HEK293T (cell line): Measurements from ENCODE around the gene LARP7.
"Not testable (repeated sequence)": the region's sequence is repeated elsewhere in the genome, so short reads cannot be mapped to it uniquely, and the experiment has no call there.

ENCODE experiments used
- CTCF ChIA-PET: fragments of 350-600 bp; formaldehyde crosslinking; extraction: SDS; loops from one replicate; lab custom pipeline; 2021; ENCODE audit warnings: antibody characterized with exemption, inconsistent platforms; lab: Yijun Ruan, JAX
- POLR2A ChIA-PET: fragments of 350-600 bp; formaldehyde crosslinking; extraction: SDS; loops from one replicate; lab custom pipeline; 2020; ENCODE audit warnings: antibody characterized with exemption, inconsistent platforms; lab: Yijun Ruan, JAX
- DNase-seq: peaks from one replicate; pipeline ENCODE4 v3.0.0; 2012; ENCODE audit warnings: mixed read lengths; ENCODE audit errors: extremely low spot score
- ARNT ChIP-seq: fragments of 450-650 bp; IDR thresholded peaks from 2 replicates; pipeline ENCODE4 v1.6.1; 2017; ENCODE audit warnings: mild to moderate bottlenecking
- BHLHE40 ChIP-seq: fragments of 450-650 bp; IDR thresholded peaks from 2 replicates; pipeline ENCODE4 v1.6.1; 2016; ENCODE audit warnings: mild to moderate bottlenecking, moderate library complexity, borderline replicate concordance
- CTBP1 ChIP-seq: fragments of 450-650 bp; IDR thresholded peaks from 2 replicates; pipeline ENCODE4 v1.6.1; 2016; ENCODE audit warnings: borderline replicate concordance
- ELF4 ChIP-seq: fragments of 450-650 bp; IDR thresholded peaks from 2 replicates; pipeline ENCODE4 v1.6.1; 2017; ENCODE audit warnings: antibody characterized with exemption
- FOXA1 ChIP-seq: fragments of 450-650 bp; IDR thresholded peaks from 2 replicates; pipeline ENCODE4 v1.6.1; 2016; ENCODE audit warnings: mild to moderate bottlenecking
- FOXK2 ChIP-seq: fragments of 450-650 bp; IDR thresholded peaks from 2 replicates; pipeline ENCODE4 v1.6.1; 2016; ENCODE audit warnings: mild to moderate bottlenecking
- FOXM1 ChIP-seq: fragments of 450-650 bp; IDR thresholded peaks from 2 replicates; pipeline ENCODE4 v1.6.1; 2017; ENCODE audit warnings: mild to moderate bottlenecking, borderline replicate concordance
- HDGF ChIP-seq: fragments of 450-650 bp; IDR thresholded peaks from 2 replicates; pipeline ENCODE4 v1.6.1; 2017; ENCODE audit warnings: antibody characterized with exemption, borderline replicate concordance
- L3MBTL2 ChIP-seq: fragments of 450-650 bp; conservative IDR thresholded peaks from 2 replicates; pipeline ENCODE4 v1.6.1; 2016; ENCODE audit warnings: mild to moderate bottlenecking
- LEF1 ChIP-seq: fragments of 450-650 bp; IDR thresholded peaks from 2 replicates; pipeline ENCODE4 v1.6.1; 2017; ENCODE audit warnings: mild to moderate bottlenecking, borderline replicate concordance
- NFRKB ChIP-seq: fragments of 450-650 bp; IDR thresholded peaks from 2 replicates; pipeline ENCODE4 v1.6.1; 2016; ENCODE audit warnings: mild to moderate bottlenecking, moderate library complexity
- PKNOX1 ChIP-seq: fragments of 450-650 bp; IDR thresholded peaks from 2 replicates; pipeline ENCODE4 v1.6.1; 2016
- SP1 ChIP-seq: fragments of 450-650 bp; IDR thresholded peaks from 2 replicates; pipeline ENCODE4 v1.6.1; 2017
- SUZ12 ChIP-seq: fragments of 450-650 bp; IDR thresholded peaks from 2 replicates; pipeline ENCODE4 v1.6.1; 2016; ENCODE audit warnings: mild to moderate bottlenecking
- TARDBP ChIP-seq: fragments of 450-650 bp; IDR thresholded peaks from 2 replicates; pipeline ENCODE4 v1.6.1; 2016
- ZNF384 ChIP-seq: fragments of 450-650 bp; IDR thresholded peaks from 2 replicates; pipeline ENCODE4 v1.6.1; 2016

The LARP7 gene

DNA sequence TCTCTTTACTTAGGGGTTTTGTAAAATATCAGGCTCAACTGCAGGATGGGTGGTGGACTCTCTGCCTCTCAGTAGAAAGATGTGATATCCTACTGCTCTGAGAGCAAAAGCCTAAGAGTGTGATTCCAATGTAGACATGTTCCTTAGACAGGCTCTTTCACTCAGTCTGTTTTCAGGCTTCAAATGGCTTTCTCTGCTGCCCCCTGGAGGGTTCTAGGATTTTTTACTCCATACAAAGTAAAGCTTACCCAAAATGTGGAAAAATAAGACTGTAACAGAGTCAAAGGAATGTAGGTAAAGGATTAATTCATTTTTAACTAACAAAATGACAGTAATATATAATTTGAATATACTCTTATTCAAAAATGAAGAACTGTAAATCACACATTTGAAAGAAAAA, 32.4 kb upstream of the LARP7 start:
- TF ChIP-seq FOXA1 (no peak), ARNT (no peak), PKNOX1 (no peak), TARDBP (no peak), FOXK2 (no peak), NFRKB (no peak), ZNF384 (no peak), FOXM1 (no peak), CTBP1 (no peak), HDGF (no peak)
- POLR2A ChIA-PET = no interaction called here
- CTCF ChIA-PET = interaction anchor here (0.6 to 1.2 kb wide), 3 partner anchors 16 to 537 kb away, joined by 3 to 4 read pairs (median 3); no protein-coding TSS in a partner anchor
- DNase-seq = peak; percentile 51

GRCh38 chr4:112612814-112613213, 24.1 kb upstream of the LARP7 start:
- CTCF ChIA-PET = not testable (repeated sequence)

DNA sequence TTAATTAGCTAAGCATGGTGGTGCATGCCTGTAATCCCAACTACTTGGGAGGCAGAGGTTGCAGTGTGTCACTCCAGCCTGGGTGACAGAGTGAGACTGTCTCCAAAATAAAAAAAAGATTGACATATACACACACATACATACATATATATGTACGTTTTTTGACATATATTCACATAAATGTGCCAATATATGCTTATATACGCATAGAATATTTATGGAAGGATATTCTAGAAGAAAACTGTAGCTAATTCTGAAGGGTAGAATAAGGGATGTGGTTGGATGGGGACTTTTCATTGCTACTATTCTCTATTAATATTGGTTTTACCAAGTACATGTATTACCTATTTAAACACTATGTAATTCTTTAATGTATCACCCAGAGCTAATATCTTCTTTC, 20.0 kb upstream of the LARP7 start:
- TF ChIP-seq ELF4 (no peak), LEF1 (no peak), FOXK2 (no peak), L3MBTL2 (no peak), ARNT (no peak), PKNOX1 (no peak), FOXA1 (no peak), TARDBP (no peak), HDGF (no peak), NFRKB (no peak), SP1 (no peak), SUZ12 (no peak), BHLHE40 (no peak), CTBP1 (no peak), FOXM1 (no peak)
- DNase-seq = no peak
- POLR2A ChIA-PET = no interaction called here
- CTCF ChIA-PET = interaction anchor here (0.8 kb wide), 1 partner anchor 148 kb away, joined by 3 read pairs; no protein-coding TSS in a partner anchor

More at GRCh38 chr4:112612814-112613213, 24.1 kb upstream of the LARP7 start:
- DNase-seq, POLR2A ChIA-PET: not testable (repeated sequence)

DNA sequence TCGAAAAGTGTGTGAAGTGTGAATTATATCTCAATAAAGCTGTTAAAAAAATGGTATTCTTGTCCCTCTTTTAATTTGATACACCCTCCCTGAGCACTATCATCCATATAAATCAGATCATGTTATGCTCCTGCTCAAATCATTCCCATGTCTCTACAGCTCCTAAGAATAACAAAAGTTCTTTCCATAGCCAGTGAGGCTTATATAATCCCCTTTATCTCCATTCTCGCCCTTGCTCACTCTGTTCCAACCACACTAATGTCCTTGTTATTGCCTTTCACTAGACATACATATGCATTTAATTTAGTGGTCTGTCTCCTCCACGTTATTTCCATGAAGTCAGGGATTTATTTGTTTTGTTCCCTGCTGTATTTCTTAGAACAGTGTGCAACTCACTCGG, 10.7 kb upstream of the LARP7 start:
- ChIA-PET CTCF (interaction anchor here (0.6 kb wide), 1 partner anchor 316 kb away, joined by 3 read pairs; no protein-coding TSS in a partner anchor), POLR2A (no interaction called here)
- DNase-seq = no peak
- TF ChIP-seq ELF4 (no peak), TARDBP (no peak), ZNF384 (no peak), FOXM1 (no peak), BHLHE40 (no peak), SP1 (no peak), FOXA1 (no peak), L3MBTL2 (no peak), PKNOX1 (no peak)

DNA sequence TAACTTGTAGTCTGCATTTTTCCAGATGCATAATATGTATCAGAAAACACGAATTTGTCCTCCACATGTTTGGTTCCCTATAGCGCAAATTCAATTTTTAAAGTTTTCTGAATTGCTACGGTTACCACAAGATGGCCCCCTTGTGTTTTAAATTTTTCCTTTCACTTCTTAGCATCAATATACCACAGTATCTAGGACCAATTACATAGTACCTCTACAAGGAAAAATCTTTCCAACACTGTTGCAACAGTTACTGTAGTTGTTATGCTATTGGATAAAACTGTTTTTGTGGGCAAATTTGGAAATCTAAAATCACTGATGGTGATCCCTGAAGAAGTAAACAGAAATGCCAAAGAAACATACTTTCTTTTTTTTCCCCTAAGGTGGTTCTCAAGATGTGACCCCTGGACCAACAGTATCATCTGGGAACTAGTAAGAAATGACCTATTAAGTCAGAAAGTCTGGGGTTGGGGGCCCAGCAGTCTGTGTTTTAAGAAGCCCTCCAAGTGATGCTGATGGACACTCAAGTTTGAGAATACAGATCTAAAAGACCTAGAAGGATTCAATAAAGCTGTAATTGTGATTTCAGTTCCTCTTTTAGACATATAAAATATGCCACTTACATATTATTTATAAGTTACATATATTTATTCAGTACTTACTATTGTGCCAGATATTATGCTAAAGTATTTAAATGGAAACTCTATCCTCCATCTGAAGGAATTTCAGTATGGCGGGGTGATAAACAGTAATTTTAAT, 3.3 kb upstream of the LARP7 start:
- POLR2A ChIA-PET = no interaction called here
- DNase-seq = peak; percentile 10
- TF ChIP-seq PKNOX1 (no peak), CTBP1 (no peak), FOXK2 (no peak), ELF4 (no peak), LEF1 (no peak), TARDBP (no peak), HDGF (no peak)
- CTCF ChIA-PET = interaction anchor here (0.7 to 1.6 kb wide), 4 partner anchors 107 to 132 kb away, joined by 3 to 7 read pairs (median 3); no protein-coding TSS in a partner anchor

- POLR2A ChIA-PET = no interaction called here
- TF ChIP-seq ARNT (no peak), TARDBP (no peak), NFRKB (no peak), FOXK2 (no peak), CTBP1 (no peak), LEF1 (no peak), FOXA1 (no peak), PKNOX1 (no peak), HDGF (no peak)
- CTCF ChIA-PET = interaction anchor here (1.0 kb wide), 1 partner anchor 128 kb away, joined by 3 read pairs; no protein-coding TSS in a partner anchor
- no peak for DNase-seq
These were observed 566 bp downstream of the LARP7 start for GRCh38 chr4:112637552-112637866.
